ENCODE results near the gene PLCL1.

PLCL1 gene

GRCh38 chr2:197799068-197799467 lies 5.3 kb upstream of the PLCL1 start:
- no peak for ATAC-seq
- TF ChIP-seq, protein P1, sequence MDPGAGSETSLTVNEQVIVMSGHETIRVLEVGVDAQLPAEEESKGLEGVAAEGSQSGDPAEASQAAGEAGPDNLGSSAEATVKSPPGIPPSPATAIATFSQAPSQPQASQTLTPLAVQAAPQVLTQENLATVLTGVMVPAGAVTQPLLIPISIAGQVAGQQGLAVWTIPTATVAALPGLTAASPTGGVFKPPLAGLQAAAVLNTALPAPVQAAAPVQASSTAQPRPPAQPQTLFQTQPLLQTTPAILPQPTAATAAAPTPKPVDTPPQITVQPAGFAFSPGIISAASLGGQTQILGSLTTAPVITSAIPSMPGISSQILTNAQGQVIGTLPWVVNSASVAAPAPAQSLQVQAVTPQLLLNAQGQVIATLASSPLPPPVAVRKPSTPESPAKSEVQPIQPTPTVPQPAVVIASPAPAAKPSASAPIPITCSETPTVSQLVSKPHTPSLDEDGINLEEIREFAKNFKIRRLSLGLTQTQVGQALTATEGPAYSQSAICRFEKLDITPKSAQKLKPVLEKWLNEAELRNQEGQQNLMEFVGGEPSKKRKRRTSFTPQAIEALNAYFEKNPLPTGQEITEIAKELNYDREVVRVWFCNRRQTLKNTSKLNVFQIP (CRISPR knock-in tag; IDR thresholded peaks at IDR 0.05; ENCODE audit: borderline replicate concordance, low read depth): no peak
- no peak for TF ChIP-seq PPARA (CRISPR knock-in tag; IDR thresholded peaks at IDR 0.05; ENCODE audit: borderline replicate concordance)
- no peak for TF ChIP-seq ZFP3 (CRISPR knock-in tag; IDR thresholded peaks at IDR 0.05)
- no peak for TF ChIP-seq ZFP30 (CRISPR knock-in tag; IDR thresholded peaks at IDR 0.05)
- TF ChIP-seq ARNTL (CRISPR knock-in tag; IDR thresholded peaks at IDR 0.05; ENCODE audit: borderline replicate concordance, low read depth): no peak
- TF ChIP-seq TOX (CRISPR knock-in tag; IDR thresholded peaks at IDR 0.05; ENCODE audit: borderline replicate concordance): no peak
- TF ChIP-seq SNAI2 (CRISPR knock-in tag; IDR thresholded peaks at IDR 0.05): no peak
- no peak for TF ChIP-seq TCF4 (CRISPR knock-in tag; IDR thresholded peaks at IDR 0.05; ENCODE audit: borderline replicate concordance)
- TF ChIP-seq ZNF565 (CRISPR knock-in tag; conservative IDR thresholded peaks at IDR 0.05; ENCODE audit: low read depth): no peak
- TF ChIP-seq ISL1 (CRISPR knock-in tag; IDR thresholded peaks at IDR 0.05): no peak
- no peak for TF ChIP-seq RARB (CRISPR knock-in tag; IDR thresholded peaks at IDR 0.05)

- TF ChIP-seq OSR1 (CRISPR knock-in tag; IDR thresholded peaks at IDR 0.05) (no peak), CSRNP3 (CRISPR knock-in tag; IDR thresholded peaks at IDR 0.05) (no peak), ZNF565 (CRISPR knock-in tag; conservative IDR thresholded peaks at IDR 0.05; ENCODE audit: low read depth) (no peak), ARNTL (CRISPR knock-in tag; IDR thresholded peaks at IDR 0.05; ENCODE audit: borderline replicate concordance, low read depth) (no peak), ZFP3 (CRISPR knock-in tag; IDR thresholded peaks at IDR 0.05) (no peak), ZNF70 (CRISPR knock-in tag; IDR thresholded peaks at IDR 0.05) (no peak)
- TF ChIP-seq, protein P1 (CRISPR knock-in tag; IDR thresholded peaks at IDR 0.05; ENCODE audit: borderline replicate concordance, low read depth): no peak
- no peak for ATAC-seq
Measured at GRCh38 chr2:197800091-197800490, 4.3 kb upstream of the PLCL1 start.

- ATAC-seq: no peak
- TF ChIP-seq OSR1 (CRISPR knock-in tag; IDR thresholded peaks at IDR 0.05) (no peak), TOX (CRISPR knock-in tag; IDR thresholded peaks at IDR 0.05; ENCODE audit: borderline replicate concordance) (no peak), CREB5 (CRISPR knock-in tag; IDR thresholded peaks at IDR 0.05; ENCODE audit: low read depth) (no peak), CSRNP3 (CRISPR knock-in tag; IDR thresholded peaks at IDR 0.05) (no peak), PPARA (CRISPR knock-in tag; IDR thresholded peaks at IDR 0.05; ENCODE audit: borderline replicate concordance) (no peak), ISL1 (CRISPR knock-in tag; IDR thresholded peaks at IDR 0.05) (no peak), ARNTL (CRISPR knock-in tag; IDR thresholded peaks at IDR 0.05; ENCODE audit: borderline replicate concordance, low read depth) (no peak), SNAI2 (CRISPR knock-in tag; IDR thresholded peaks at IDR 0.05) (no peak), ZNF8 (CRISPR knock-in tag; IDR thresholded peaks at IDR 0.05) (no peak), ESRRG (CRISPR knock-in tag; IDR thresholded peaks at IDR 0.05) (no peak), TSHZ2 (CRISPR knock-in tag; IDR thresholded peaks at IDR 0.05) (no peak), TCF4 (CRISPR knock-in tag; IDR thresholded peaks at IDR 0.05; ENCODE audit: borderline replicate concordance) (no peak), ZNF565 (CRISPR knock-in tag; conservative IDR thresholded peaks at IDR 0.05; ENCODE audit: low read depth) (no peak), CSDC2 (CRISPR knock-in tag; IDR thresholded peaks at IDR 0.05) (no peak), ZNF70 (CRISPR knock-in tag; IDR thresholded peaks at IDR 0.05) (no peak), PATZ1 (CRISPR knock-in tag; IDR thresholded peaks at IDR 0.05; ENCODE audit: borderline replicate concordance) (no peak), BACH2 (CRISPR knock-in tag; IDR thresholded peaks at IDR 0.05; ENCODE audit: borderline replicate concordance) (no peak)
- TF ChIP-seq, protein P1 (CRISPR knock-in tag; IDR thresholded peaks at IDR 0.05; ENCODE audit: borderline replicate concordance, low read depth): no peak
Measured at GRCh38 chr2:197801033-197801432, 3.4 kb upstream of the PLCL1 start.

Data from SK-N-SH treated with all-trans-retinoic acid at 6 μM for 48 hours (cell line).